ENCODE data around the gene KBTBD2. TPM values are rescaled to one million over a fixed set of nuclear protein-coding genes. Genes with fewer than 3 reads are reported as not detected.
A peak's percentile ranks its signal among the peaks of the same experiment; 100 is the strongest.
"Not testable (repeated sequence)": the region's sequence is repeated elsewhere in the genome, so short reads cannot be mapped to it uniquely, and the experiment has no call there.

KBTBD2 gene
- total RNA-seq, 1 experiment from 2014 or later = 30.2 TPM

DNA sequence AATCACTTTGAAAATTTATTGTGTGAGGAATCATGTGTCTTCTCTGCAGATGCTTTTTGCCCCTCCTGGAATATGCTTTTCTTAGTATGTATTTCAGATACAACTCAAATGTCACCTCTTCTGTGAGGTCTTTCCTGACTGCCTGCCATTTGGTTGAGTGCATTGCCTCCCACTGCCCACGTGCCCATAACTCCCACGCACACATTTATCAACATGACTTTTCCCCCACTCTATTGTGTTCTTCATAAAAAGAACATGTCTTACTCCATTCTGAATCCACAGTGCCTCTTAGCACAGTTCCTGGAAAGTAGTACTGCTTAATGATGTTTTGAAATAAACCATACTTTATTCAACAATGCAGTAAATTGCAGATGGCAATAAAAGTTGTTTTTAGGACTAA, 42.9 kb downstream of the KBTBD2 start:
- H3K36me3 ChIP-seq (ENCODE audit: control insufficient read depth, insufficient read depth, low read length); H3K4me3 Mint-ChIP-seq (ENCODE audit: unreplicated experiment); H3K4me3 ChIP-seq (ENCODE audit: low read depth, low read length); intact Hi-C loops (cut with micrococcal nuclease; ENCODE audit: unreplicated experiment); BruUV-seq (replicated peaks); H3K9me3 ChIP-seq; H3K4me1 Mint-ChIP-seq (ENCODE audit: low read depth, unreplicated experiment); H3K27me3 Mint-ChIP-seq (ENCODE audit: insufficient read depth, unreplicated experiment); H3K27me3 ChIP-seq (replicated peaks; ENCODE audit: control insufficient read depth, insufficient read depth, low read length); CTCF ChIA-PET; H3K4me1 ChIP-seq; DNase-seq; H3K27ac Mint-ChIP-seq (ENCODE audit: unreplicated experiment); H3K36me3 Mint-ChIP-seq (ENCODE audit: insufficient read depth, unreplicated experiment); H3K9me3 Mint-ChIP-seq (ENCODE audit: unreplicated experiment); POLR2A ChIA-PET: not testable (repeated sequence)

DNA sequence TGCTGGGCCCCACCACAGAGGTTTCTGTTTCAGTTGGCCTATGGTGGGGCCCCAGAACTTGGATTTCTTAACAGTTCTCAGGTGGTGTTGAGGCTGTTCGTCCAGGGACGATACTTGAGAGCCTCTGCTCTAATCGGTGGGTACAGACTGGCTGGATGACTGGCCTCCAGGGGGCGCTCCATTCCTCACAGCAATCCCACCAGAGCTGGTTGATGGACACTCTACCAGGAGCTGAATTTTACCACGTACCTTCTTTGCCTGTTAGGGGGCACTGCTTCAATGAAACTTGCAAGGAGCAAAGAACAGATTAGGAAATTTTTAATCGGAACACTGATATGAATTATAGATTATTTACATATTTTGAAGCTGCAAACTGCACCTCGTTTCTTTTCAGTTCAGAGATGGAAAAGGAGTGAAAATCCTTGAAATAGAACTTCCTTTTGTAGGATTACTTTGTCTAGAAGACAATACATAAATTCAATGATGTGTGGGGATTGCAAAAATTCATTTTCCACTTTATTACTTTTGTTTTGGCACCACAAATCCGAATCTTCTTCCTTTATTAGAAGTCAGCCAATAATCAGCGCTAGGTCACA, 44.8 kb downstream of the KBTBD2 start:
- ChIA-PET POLR2A (interaction anchor here (0.6 to 1.4 kb wide), 2 partner anchors 45 to 216 kb away, joined by 3 to 4 read pairs; partner anchors contain the start of gene NT5C3A), CTCF (interaction anchor here (0.6 to 2.0 kb wide), 15 partner anchors 9 to 279 kb away, joined by 3 to 25 read pairs (median 5); partner anchors contain the start of genes FKBP9, NT5C3A and RP9)
- peaks cover 7% of the 10 kb centered on the region for H3K4me1 Mint-ChIP-seq (ENCODE audit: low read depth, unreplicated experiment)
- H3K27me3 Mint-ChIP-seq (ENCODE audit: insufficient read depth, unreplicated experiment) = peaks cover 3% of the 10 kb centered on the region
- intact Hi-C loops (cut with micrococcal nuclease; ENCODE audit: unreplicated experiment) = loop anchor here (1.0 kb wide), 3 partner anchors 44 to 261 kb away; no protein-coding TSS in a partner anchor
- no peak overlapping the region for H3K27ac Mint-ChIP-seq (ENCODE audit: unreplicated experiment)
- DNase-seq = peak; percentile 87 to 91
- H3K36me3 ChIP-seq (ENCODE audit: control insufficient read depth, insufficient read depth, low read length) = no peaks in the 10 kb centered on the region
- no peaks in the 10 kb centered on the region for H3K27me3 ChIP-seq (replicated peaks; ENCODE audit: control insufficient read depth, insufficient read depth, low read length)
- no peaks in the 10 kb centered on the region for H3K36me3 Mint-ChIP-seq (ENCODE audit: insufficient read depth, unreplicated experiment)
- peaks cover 9% of the 10 kb centered on the region for H3K9me3 Mint-ChIP-seq (ENCODE audit: unreplicated experiment)
- no peak overlapping the region for H3K4me3 Mint-ChIP-seq (ENCODE audit: unreplicated experiment)
- no peak overlapping the region for H3K4me3 ChIP-seq (ENCODE audit: low read depth, low read length)
- no TSS peak for BruUV-seq (replicated peaks)
- no peaks in the 10 kb centered on the region; the same call in 1 of the 2 replicates for H3K4me1 ChIP-seq
- no peaks in the 10 kb centered on the region for H3K9me3 ChIP-seq
- TF ChIP-seq, protein P1, sequence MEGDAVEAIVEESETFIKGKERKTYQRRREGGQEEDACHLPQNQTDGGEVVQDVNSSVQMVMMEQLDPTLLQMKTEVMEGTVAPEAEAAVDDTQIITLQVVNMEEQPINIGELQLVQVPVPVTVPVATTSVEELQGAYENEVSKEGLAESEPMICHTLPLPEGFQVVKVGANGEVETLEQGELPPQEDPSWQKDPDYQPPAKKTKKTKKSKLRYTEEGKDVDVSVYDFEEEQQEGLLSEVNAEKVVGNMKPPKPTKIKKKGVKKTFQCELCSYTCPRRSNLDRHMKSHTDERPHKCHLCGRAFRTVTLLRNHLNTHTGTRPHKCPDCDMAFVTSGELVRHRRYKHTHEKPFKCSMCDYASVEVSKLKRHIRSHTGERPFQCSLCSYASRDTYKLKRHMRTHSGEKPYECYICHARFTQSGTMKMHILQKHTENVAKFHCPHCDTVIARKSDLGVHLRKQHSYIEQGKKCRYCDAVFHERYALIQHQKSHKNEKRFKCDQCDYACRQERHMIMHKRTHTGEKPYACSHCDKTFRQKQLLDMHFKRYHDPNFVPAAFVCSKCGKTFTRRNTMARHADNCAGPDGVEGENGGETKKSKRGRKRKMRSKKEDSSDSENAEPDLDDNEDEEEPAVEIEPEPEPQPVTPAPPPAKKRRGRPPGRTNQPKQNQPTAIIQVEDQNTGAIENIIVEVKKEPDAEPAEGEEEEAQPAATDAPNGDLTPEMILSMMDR (IDR thresholded peaks at IDR 0.05; ENCODE audit: insufficient read depth in 1 of 2, low read depth in 1 of 2, low read length in 1 of 2, severe bottlenecking in 1 of 2, unreplicated experiment in 1 of 2) = peak; percentile 89 to 94

DNA sequence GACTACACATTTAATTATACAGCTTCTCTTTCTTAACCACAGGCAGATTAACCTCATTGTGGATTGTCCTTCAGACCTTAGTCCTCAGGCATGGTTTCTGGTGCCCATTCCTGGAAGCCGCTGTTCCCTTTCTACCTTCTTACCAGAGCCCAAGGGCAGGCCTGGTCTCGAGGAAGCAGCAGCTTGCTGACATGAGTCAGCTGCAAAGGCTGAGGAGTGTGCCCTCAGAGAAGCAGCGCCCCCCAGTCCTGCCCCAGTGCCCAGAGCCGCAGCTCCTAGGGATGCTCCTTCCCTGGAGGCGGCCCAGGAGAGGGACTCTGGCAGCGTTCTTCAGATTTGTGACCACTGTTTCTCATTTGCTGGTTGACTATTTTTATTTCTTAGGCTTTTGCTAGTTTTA, 46.8 kb downstream of the KBTBD2 start:
- intact Hi-C loops (cut with micrococcal nuclease; ENCODE audit: unreplicated experiment); H3K36me3 Mint-ChIP-seq (ENCODE audit: insufficient read depth, unreplicated experiment); H3K9me3 ChIP-seq; H3K27ac Mint-ChIP-seq (ENCODE audit: unreplicated experiment); POLR2A ChIA-PET; H3K4me3 Mint-ChIP-seq (ENCODE audit: unreplicated experiment); H3K4me1 Mint-ChIP-seq (ENCODE audit: low read depth, unreplicated experiment); H3K4me3 ChIP-seq (ENCODE audit: low read depth, low read length); H3K9me3 Mint-ChIP-seq (ENCODE audit: unreplicated experiment); BruUV-seq (replicated peaks); H3K27me3 Mint-ChIP-seq (ENCODE audit: insufficient read depth, unreplicated experiment); DNase-seq; H3K27me3 ChIP-seq (replicated peaks; ENCODE audit: control insufficient read depth, insufficient read depth, low read length); H3K4me1 ChIP-seq; H3K36me3 ChIP-seq (ENCODE audit: control insufficient read depth, insufficient read depth, low read length); CTCF ChIA-PET: not testable (repeated sequence)

DNA sequence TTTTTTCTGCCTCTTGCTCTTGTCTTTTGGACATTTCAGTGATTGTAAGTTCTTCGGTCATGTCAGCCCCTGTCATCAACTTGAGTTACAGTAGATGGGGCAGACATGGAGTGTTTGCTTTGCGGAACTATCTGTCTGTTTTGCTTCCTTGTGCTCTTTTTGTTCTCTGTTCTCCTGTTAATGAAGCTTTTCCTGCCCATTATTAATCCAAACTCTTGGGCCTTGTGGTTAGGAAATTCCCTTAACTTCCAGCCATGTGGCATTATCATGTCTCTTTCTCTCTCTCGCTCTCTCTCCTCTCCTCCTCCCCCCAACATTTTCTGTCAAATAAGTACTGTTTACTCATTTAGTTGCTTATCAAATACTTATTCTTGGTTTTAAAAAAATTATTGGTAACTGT, 47.8 kb downstream of the KBTBD2 start:
- H3K36me3 ChIP-seq (ENCODE audit: control insufficient read depth, insufficient read depth, low read length); H3K4me3 ChIP-seq (ENCODE audit: low read depth, low read length); H3K27me3 Mint-ChIP-seq (ENCODE audit: insufficient read depth, unreplicated experiment); H3K4me1 Mint-ChIP-seq (ENCODE audit: low read depth, unreplicated experiment); H3K4me1 ChIP-seq; CTCF ChIA-PET; POLR2A ChIA-PET; intact Hi-C loops (cut with micrococcal nuclease; ENCODE audit: unreplicated experiment); BruUV-seq (replicated peaks); H3K27me3 ChIP-seq (replicated peaks; ENCODE audit: control insufficient read depth, insufficient read depth, low read length); H3K9me3 Mint-ChIP-seq (ENCODE audit: unreplicated experiment); DNase-seq; H3K36me3 Mint-ChIP-seq (ENCODE audit: insufficient read depth, unreplicated experiment); H3K27ac Mint-ChIP-seq (ENCODE audit: unreplicated experiment); H3K9me3 ChIP-seq; H3K4me3 Mint-ChIP-seq (ENCODE audit: unreplicated experiment): not testable (repeated sequence)

DNA sequence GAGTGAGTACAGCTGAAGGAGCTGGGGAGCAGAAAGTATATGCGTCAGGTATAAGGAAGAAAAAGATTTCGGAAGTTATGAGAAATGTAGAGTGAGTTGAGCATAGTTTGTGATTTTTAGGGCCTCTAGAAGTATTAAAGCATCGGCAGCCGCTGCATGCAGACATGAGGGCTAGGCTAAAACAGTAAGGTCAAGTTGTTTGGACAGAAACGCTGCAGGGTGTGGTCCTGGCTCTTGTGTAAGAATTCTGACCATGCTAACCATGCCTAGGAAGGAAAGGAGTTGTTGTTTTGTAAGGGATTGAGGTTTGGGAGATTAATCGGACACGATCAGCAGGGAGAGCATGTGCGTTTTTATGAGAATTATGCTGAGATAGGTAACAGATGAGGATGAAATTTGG, 51.7 kb downstream of the KBTBD2 start:
- POLR2A ChIA-PET; H3K36me3 Mint-ChIP-seq (ENCODE audit: insufficient read depth, unreplicated experiment); H3K9me3 Mint-ChIP-seq (ENCODE audit: unreplicated experiment); intact Hi-C loops (cut with micrococcal nuclease; ENCODE audit: unreplicated experiment); H3K27ac Mint-ChIP-seq (ENCODE audit: unreplicated experiment); H3K27me3 Mint-ChIP-seq (ENCODE audit: insufficient read depth, unreplicated experiment); H3K4me1 Mint-ChIP-seq (ENCODE audit: low read depth, unreplicated experiment); H3K4me1 ChIP-seq; H3K36me3 ChIP-seq (ENCODE audit: control insufficient read depth, insufficient read depth, low read length); H3K4me3 ChIP-seq (ENCODE audit: low read depth, low read length); H3K9me3 ChIP-seq; H3K27me3 ChIP-seq (replicated peaks; ENCODE audit: control insufficient read depth, insufficient read depth, low read length); DNase-seq; BruUV-seq (replicated peaks); CTCF ChIA-PET; H3K4me3 Mint-ChIP-seq (ENCODE audit: unreplicated experiment): not testable (repeated sequence)

DNA sequence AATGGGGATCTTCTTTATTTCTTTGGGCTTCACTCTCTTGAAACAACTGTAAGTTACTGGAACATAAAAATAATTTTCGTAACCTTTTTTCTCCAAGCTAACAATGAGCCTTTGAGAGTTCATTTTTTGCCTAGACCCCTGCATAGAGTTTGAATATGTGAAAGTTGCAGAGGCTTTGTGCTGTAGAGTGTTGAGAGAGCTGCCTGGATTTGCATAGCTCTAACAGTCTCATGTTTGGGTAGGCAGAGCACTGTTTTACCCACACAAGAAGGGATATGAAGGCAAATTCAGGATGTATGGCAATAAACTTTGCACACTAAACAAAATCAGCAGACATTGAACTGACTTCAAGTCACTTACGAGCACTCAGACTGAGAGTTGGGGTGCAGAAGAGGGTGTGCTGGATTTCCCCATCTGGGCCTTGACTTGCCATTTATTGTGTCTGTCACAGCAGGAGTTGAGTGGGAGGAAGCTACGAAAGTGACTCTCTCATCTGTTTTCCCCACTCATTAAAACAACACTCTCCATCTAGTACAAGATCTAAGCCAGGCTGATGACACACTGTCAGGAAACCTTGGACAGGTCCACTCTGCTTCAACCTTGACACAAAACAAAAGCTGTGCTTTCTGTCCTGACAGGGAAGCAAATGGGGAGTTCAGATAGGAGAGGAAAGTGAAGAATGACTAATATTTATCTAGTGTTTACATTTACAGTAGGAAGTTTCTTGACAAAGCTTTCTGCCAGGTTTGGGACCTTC, 62.4 kb downstream of the KBTBD2 start:
- CTCF ChIA-PET; H3K27me3 ChIP-seq (replicated peaks; ENCODE audit: control insufficient read depth, insufficient read depth, low read length); DNase-seq; H3K27ac Mint-ChIP-seq (ENCODE audit: unreplicated experiment); H3K36me3 Mint-ChIP-seq (ENCODE audit: insufficient read depth, unreplicated experiment); BruUV-seq (replicated peaks); intact Hi-C loops (cut with micrococcal nuclease; ENCODE audit: unreplicated experiment); H3K4me1 Mint-ChIP-seq (ENCODE audit: low read depth, unreplicated experiment); H3K9me3 Mint-ChIP-seq (ENCODE audit: unreplicated experiment); H3K36me3 ChIP-seq (ENCODE audit: control insufficient read depth, insufficient read depth, low read length); H3K4me3 ChIP-seq (ENCODE audit: low read depth, low read length); POLR2A ChIA-PET; H3K27me3 Mint-ChIP-seq (ENCODE audit: insufficient read depth, unreplicated experiment); H3K4me1 ChIP-seq; H3K4me3 Mint-ChIP-seq (ENCODE audit: unreplicated experiment); H3K9me3 ChIP-seq: not testable (repeated sequence)
